Measurements from ENCODE around the gene MIF. TPM values are rescaled to one million over a fixed set of nuclear protein-coding genes. Genes with fewer than 3 reads are reported as not detected.
"Not testable (repeated sequence)": the region's sequence is repeated elsewhere in the genome, so short reads cannot be mapped to it uniquely, and the experiment has no call there.

MIF gene
- total and polyA plus RNA-seq, 2 donors (not counting 1 experiment from before 2014, with no cell fraction given), result 97.3 to 283 TPM

- DNase-seq (ENCODE audit: low read depth in 2 of 2), result no peak
Measured at GRCh38 chr22:23898006-23898974, 4.1 kb downstream of the MIF start.

GRCh38 chr22:23899042-23899745 is 5.0 kb downstream of the MIF start:
- Histone ChIP-seq H3K4me2 (ENCODE audit: extremely low read depth, insufficient read depth, low read length) (no peak overlapping the region), H2AFZ (ENCODE audit: low read length) (no peak overlapping the region), H3K27ac (ENCODE audit: insufficient read depth, low read length) (no peak overlapping the region), H4K20me1 (ENCODE audit: control insufficient read depth, extremely low read depth, insufficient read depth, low read length) (no peaks in the 10 kb centered on the region), H3K9me3 (ENCODE audit: control insufficient read depth, insufficient read depth, low read depth, low read length) (no peaks in the 10 kb centered on the region), H3K27me3 (ENCODE audit: control insufficient read depth, insufficient read depth, low read length) (no peaks in the 10 kb centered on the region), H3K79me2 (ENCODE audit: control insufficient read depth, insufficient read depth, low read length) (peaks cover 18% of the 10 kb centered on the region), H3K9ac (ENCODE audit: insufficient read depth, low read length) (no peak overlapping the region), H3K4me3 (replicated peaks in 1 of 4; ENCODE audit: control extremely low read depth in 1 of 4, insufficient read depth in 1 of 4, low read depth in 3 of 4, low read length in 4 of 4) (no peak overlapping the region), H3K36me3 (ENCODE audit: control insufficient read depth, insufficient read depth, low read length) (peaks cover 17% of the 10 kb centered on the region), H3K4me1 (ENCODE audit: control insufficient read depth, extremely low read depth, insufficient read depth, low read length) (peaks cover 5% of the 10 kb centered on the region)
- DNase-seq (ENCODE audit: low read depth in 2 of 2), result no peak
- no peak for TF ChIP-seq CTCF (conservative IDR thresholded peaks at IDR 0.05 in 1 of 2, IDR thresholded peaks at IDR 0.05 in 1 of 2; ENCODE audit: low read depth in 1 of 2, low read length in 2 of 2)
- no peak for TF ChIP-seq EZH2 (IDR thresholded peaks at IDR 0.05; ENCODE audit: low read length, missing control alignments)

More at GRCh38 chr22:23898006-23898974, 4.1 kb downstream of the MIF start:
- Histone ChIP-seq H3K4me3 (replicated peaks in 1 of 4; ENCODE audit: control extremely low read depth in 1 of 4, insufficient read depth in 1 of 4, low read depth in 3 of 4, low read length in 4 of 4) (no peak overlapping the region), H3K9me3 (ENCODE audit: control insufficient read depth, insufficient read depth, low read depth, low read length) (no peaks in the 10 kb centered on the region), H3K79me2 (ENCODE audit: control insufficient read depth, insufficient read depth, low read length) (peaks cover 18% of the 10 kb centered on the region), H3K9ac (ENCODE audit: insufficient read depth, low read length) (no peak overlapping the region), H3K27ac (ENCODE audit: insufficient read depth, low read length) (no peak overlapping the region), H3K36me3 (ENCODE audit: control insufficient read depth, insufficient read depth, low read length) (peaks cover 17% of the 10 kb centered on the region), H3K27me3 (ENCODE audit: control insufficient read depth, insufficient read depth, low read length) (no peaks in the 10 kb centered on the region), H4K20me1 (ENCODE audit: control insufficient read depth, extremely low read depth, insufficient read depth, low read length) (no peaks in the 10 kb centered on the region), H3K4me2 (ENCODE audit: extremely low read depth, insufficient read depth, low read length) (no peak overlapping the region), H3K4me1 (ENCODE audit: control insufficient read depth, extremely low read depth, insufficient read depth, low read length) (peaks cover 12% of the 10 kb centered on the region), H2AFZ (ENCODE audit: low read length) (no peak overlapping the region)
- TF ChIP-seq EZH2 (IDR thresholded peaks at IDR 0.05; ENCODE audit: low read length, missing control alignments) (no peak), CTCF (conservative IDR thresholded peaks at IDR 0.05 in 1 of 2, IDR thresholded peaks at IDR 0.05 in 1 of 2; ENCODE audit: low read depth in 1 of 2, low read length in 2 of 2) (no peak)

- H3K27ac ChIP-seq (ENCODE audit: insufficient read depth, low read length); H2AFZ ChIP-seq (ENCODE audit: low read length); H4K20me1 ChIP-seq (ENCODE audit: control insufficient read depth, extremely low read depth, insufficient read depth, low read length); H3K9ac ChIP-seq (ENCODE audit: insufficient read depth, low read length); DNase-seq (ENCODE audit: low read depth in 2 of 2); H3K4me3 ChIP-seq (replicated peaks in 1 of 4; ENCODE audit: control extremely low read depth in 1 of 4, insufficient read depth in 1 of 4, low read depth in 3 of 4, low read length in 4 of 4); H3K27me3 ChIP-seq (ENCODE audit: control insufficient read depth, insufficient read depth, low read length); H3K4me1 ChIP-seq (ENCODE audit: control insufficient read depth, extremely low read depth, insufficient read depth, low read length); H3K4me2 ChIP-seq (ENCODE audit: extremely low read depth, insufficient read depth, low read length); H3K9me3 ChIP-seq (ENCODE audit: control insufficient read depth, insufficient read depth, low read depth, low read length): not testable (repeated sequence)
- Histone ChIP-seq H3K36me3 (ENCODE audit: control insufficient read depth, insufficient read depth, low read length) (peaks cover 17% of the 10 kb centered on the region), H3K79me2 (ENCODE audit: control insufficient read depth, insufficient read depth, low read length) (peaks cover 13% of the 10 kb centered on the region)
Measured at GRCh38 chr22:23900227-23900626, 6.0 kb downstream of the MIF start.

Measured in fibroblast of lung (primary cell).